ENCODE data around the gene PARD3. TPM values are rescaled to one million over a fixed set of nuclear protein-coding genes. Genes with fewer than 3 reads are reported as not detected.

PARD3 gene
- total RNA-seq, 2 experiments from 2014 or later = 2.2 to 2.8 TPM

DNA sequence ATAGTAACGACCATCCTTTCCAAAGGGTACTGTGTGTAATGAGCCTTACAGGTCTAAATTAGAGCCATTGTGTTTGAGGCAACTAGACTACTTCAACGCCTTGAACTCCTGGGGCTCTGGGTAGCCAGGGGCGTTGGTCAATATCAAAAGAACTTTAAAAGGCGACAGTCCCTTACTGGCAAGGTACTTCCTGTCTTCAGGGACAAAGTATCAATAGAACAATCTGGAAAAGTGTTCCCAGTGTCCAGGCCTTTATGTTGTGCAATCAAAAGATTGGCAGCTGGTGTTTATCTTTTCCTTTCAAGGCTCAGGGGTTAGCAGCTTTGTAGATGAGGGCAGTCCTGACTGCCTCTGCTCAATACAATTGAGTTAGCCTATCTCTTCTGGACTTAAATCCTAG, 284.3 kb downstream of the PARD3 start:
- ChIA-PET CTCF (no interaction called here), POLR2A (no interaction called here)
- H3K27ac Mint-ChIP-seq = no peak overlapping the region
- no peak overlapping the region for H3K4me3 Mint-ChIP-seq
- no peaks in the 10 kb centered on the region for H3K9me3 Mint-ChIP-seq (ENCODE audit: low read depth)
- DNase-seq (no peak), ATAC-seq (no peak)
- H3K4me1 Mint-ChIP-seq = no peaks in the 10 kb centered on the region
- no peaks in the 10 kb centered on the region for H3K36me3 Mint-ChIP-seq (ENCODE audit: low read depth)
- H3K27me3 Mint-ChIP-seq = peaks cover 3% of the 10 kb centered on the region
- intact Hi-C loops (cut with DNase I, micrococcal nuclease) = no loop called here

DNA sequence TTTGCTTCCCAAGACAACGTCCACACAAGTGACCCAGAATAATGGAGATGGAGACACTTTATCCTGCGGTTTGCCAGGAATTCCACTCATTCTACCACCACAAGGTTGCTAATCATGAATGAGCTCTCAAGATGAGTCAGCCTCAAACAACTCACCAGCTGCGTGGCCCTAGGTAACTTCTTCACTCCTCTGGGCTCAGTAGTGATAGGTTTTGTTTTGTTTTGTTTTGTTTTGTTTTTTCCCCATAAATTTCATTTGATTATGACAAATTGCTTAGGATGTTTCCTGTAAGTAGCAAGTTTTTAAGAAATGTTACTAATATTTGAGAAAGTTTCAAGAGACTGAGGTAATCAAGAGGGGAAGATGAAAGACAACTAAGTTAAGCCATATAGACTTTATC, 286.8 kb downstream of the PARD3 start:
- ChIA-PET CTCF (no interaction called here), POLR2A (interaction anchor here (0.6 kb wide), 1 partner anchor 1283 kb away, joined by 3 read pairs; no protein-coding TSS in a partner anchor)
- Mint-ChIP-seq H3K27me3 (peaks cover 5% of the 10 kb centered on the region), H3K9me3 (ENCODE audit: low read depth) (no peaks in the 10 kb centered on the region), H3K36me3 (ENCODE audit: low read depth) (no peaks in the 10 kb centered on the region), H3K4me1 (no peaks in the 10 kb centered on the region), H3K27ac (no peak overlapping the region), H3K4me3 (no peak overlapping the region)
- intact Hi-C loops (cut with DNase I, micrococcal nuclease) = no loop called here
- no peak for DNase-seq
- no peak for ATAC-seq

DNA sequence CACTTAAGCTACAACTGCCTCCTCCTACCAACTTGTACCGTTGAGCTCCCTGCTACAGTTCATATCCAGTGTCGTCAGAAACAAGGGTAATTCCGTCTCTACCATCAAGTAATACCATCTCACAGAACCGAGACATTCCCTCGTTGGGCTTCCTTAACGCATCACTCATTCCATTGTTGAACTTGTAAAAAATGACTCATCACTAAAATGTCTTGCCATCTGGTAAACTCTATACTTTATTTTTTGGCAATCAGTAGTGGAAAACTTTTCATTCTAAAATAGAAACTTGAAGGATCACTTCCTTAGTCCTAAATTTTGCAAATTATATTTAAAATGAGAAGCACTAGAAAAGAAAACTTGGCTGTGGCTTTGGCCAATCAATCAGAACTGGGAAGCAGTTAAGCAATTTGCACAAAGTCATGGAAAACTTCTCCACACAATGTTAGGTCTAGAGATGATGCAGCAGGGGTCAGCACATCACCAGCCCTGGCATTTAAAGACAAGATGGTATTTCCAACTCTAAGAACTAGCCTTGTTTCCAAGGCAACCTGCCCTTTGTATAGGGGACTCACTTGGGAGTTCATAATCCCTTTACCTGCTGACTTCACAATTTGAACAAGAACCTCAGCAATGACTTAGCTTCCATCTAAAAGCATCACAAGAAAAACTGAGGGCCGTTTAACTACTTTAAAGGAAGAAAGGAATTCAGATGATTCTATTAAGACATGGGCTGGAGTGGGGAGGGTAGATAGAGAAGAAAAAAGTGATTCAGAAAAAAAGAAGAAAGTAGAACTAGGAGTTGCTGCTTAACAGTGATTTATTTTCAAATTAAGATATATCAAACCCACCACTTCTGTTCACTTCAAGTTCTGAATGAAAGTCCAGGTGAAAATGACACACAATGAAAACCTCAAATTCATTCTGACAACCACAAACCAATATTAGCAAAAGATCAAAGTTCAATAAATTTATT, 288.1 kb downstream of the PARD3 start:
- H3K27ac Mint-ChIP-seq = no peak overlapping the region
- POLR2A ChIA-PET = no interaction called here
- H3K4me1 Mint-ChIP-seq = no peaks in the 10 kb centered on the region
- no peaks in the 10 kb centered on the region for H3K36me3 Mint-ChIP-seq (ENCODE audit: low read depth)
- intact Hi-C loops (cut with DNase I, micrococcal nuclease) = no loop called here
- no peak for ATAC-seq
- H3K9me3 Mint-ChIP-seq (ENCODE audit: low read depth) = no peaks in the 10 kb centered on the region
- no peak for DNase-seq
- H3K27me3 Mint-ChIP-seq = peaks cover 6% of the 10 kb centered on the region
- CTCF ChIA-PET = interaction anchor here (0.8 kb wide), 1 partner anchor 111 kb away, joined by 3 read pairs; no protein-coding TSS in a partner anchor
- no peak overlapping the region for H3K4me3 Mint-ChIP-seq

DNA sequence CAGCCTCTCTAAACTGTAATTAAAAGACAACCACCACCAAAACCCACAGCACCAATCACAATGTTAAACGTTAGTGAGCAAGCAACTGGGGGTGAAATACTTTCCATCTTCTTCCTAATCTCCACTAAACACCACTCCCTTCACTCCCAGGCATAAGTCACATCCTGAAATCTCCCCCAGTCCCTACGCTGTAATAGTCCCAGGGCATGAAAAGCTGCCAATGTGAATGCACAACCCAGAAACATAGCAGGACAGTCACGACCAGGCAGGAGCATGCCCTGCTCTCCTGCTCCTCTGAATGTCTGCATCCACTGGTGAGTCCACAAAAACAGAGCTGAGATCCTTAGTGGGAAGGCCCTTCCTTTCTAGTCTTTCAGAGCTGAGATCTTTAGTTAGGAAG, 288.9 kb downstream of the PARD3 start:
- no peak overlapping the region for H3K27ac Mint-ChIP-seq
- ChIA-PET CTCF (interaction anchor here (0.8 kb wide), 1 partner anchor 112 kb away, joined by 3 read pairs; no protein-coding TSS in a partner anchor), POLR2A (no interaction called here)
- ATAC-seq = no peak
- H3K9me3 Mint-ChIP-seq (ENCODE audit: low read depth) = no peaks in the 10 kb centered on the region
- no peaks in the 10 kb centered on the region for H3K4me1 Mint-ChIP-seq
- no peaks in the 10 kb centered on the region for H3K36me3 Mint-ChIP-seq (ENCODE audit: low read depth)
- no peak overlapping the region for H3K4me3 Mint-ChIP-seq
- H3K27me3 Mint-ChIP-seq = peaks cover 7% of the 10 kb centered on the region
- no peak for DNase-seq
- intact Hi-C loops (cut with DNase I, micrococcal nuclease) = no loop called here

DNA sequence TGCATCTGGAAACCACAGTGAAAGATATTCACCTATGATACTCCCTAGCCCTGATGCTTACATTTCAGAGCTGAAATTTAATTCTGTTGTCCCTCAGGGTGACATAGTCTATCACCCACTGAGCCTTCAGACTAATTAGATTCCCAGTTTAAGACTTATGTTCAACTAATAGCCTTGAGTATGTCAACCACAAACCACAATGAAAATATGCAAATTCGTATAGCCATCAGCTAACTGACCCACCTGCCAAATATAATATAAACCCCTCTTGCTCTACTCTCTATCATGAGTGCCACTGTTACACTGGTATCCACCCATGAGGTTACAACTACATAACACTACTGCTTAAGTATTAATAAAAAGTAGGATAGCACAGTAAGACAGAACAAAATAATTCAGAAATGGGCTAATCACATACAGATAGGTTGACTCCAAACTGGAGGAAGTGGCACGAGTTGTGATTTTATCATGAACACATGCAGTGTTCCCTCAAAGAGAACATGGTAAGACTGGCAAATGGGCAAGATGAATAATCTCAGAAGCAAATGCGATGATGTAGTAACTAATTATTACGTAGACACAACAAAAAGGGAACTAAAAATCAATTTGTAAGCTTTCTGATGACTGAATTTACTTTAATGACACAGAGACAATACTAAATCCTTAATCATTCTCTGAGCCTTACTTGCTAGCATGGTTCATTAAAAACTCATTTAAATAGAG, 290.6 kb downstream of the PARD3 start:
- POLR2A ChIA-PET = no interaction called here
- intact Hi-C loops (cut with DNase I, micrococcal nuclease) = no loop called here
- no peak overlapping the region for H3K4me3 Mint-ChIP-seq
- H3K4me1 Mint-ChIP-seq = no peaks in the 10 kb centered on the region
- peaks cover 7% of the 10 kb centered on the region for H3K27me3 Mint-ChIP-seq
- ATAC-seq (no peak), DNase-seq (no peak)
- H3K27ac Mint-ChIP-seq = no peak overlapping the region
- no peaks in the 10 kb centered on the region for H3K9me3 Mint-ChIP-seq (ENCODE audit: low read depth)
- CTCF ChIA-PET = interaction anchor here (0.6 to 1.1 kb wide), 2 partner anchors 128 to 909 kb away, joined by 3 to 5 read pairs; no protein-coding TSS in a partner anchor
- no peaks in the 10 kb centered on the region for H3K36me3 Mint-ChIP-seq (ENCODE audit: low read depth)

DNA sequence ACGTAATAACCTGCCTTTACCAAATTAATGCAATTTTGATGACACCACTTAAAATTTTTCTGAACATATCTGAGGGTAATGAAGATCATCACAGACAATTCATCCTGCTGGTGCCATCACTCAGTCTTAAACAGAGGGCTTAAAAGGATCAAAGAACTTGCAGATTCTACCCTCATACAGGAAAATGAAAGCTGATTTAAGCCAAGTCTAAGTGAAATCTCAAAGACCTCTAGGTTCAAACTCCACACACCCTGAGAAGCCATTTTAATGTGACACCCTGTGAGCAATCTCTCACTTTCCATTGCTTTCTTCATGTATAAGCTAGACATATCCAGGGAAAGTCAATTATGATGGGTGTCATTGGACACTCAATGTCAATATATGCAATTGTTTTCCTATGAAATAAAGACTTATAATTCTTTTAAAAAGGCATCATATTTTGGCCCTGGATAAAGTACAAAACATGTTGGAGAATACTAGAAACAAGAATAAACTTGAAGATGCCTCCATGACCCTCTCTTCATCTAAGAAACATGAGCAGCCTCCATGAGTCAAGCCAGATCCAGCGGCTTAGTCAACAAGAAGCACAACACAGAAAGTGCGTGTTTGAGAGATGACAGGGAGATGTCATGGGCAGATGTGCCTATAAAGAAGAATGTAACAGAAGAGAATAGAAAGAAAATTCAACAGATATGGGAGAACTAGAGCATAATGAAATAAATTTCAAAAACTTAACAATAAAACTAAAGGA, 291.9 kb downstream of the PARD3 start:
- DNase-seq (no peak), ATAC-seq (no peak)
- Mint-ChIP-seq H3K9me3 (ENCODE audit: low read depth) (no peaks in the 10 kb centered on the region), H3K4me1 (no peaks in the 10 kb centered on the region), H3K4me3 (no peak overlapping the region), H3K36me3 (ENCODE audit: low read depth) (no peaks in the 10 kb centered on the region), H3K27me3 (peaks cover 12% of the 10 kb centered on the region), H3K27ac (no peak overlapping the region)
- ChIA-PET POLR2A (no interaction called here), CTCF (interaction anchor here (2.7 kb wide), 1 partner anchor 115 kb away, joined by 12 read pairs; no protein-coding TSS in a partner anchor)
- intact Hi-C loops (cut with DNase I, micrococcal nuclease) = loop anchor here in 1 of 2 experiments (2.0 kb wide), 1 partner anchor 116 kb away; no protein-coding TSS in a partner anchor

GRCh38 chr10:34522546-34522945, 292.6 kb downstream of the PARD3 start:
- Mint-ChIP-seq H3K27me3 (peaks cover 12% of the 10 kb centered on the region), H3K4me3 (no peak overlapping the region), H3K4me1 (no peaks in the 10 kb centered on the region), H3K27ac (no peak overlapping the region), H3K9me3 (ENCODE audit: low read depth) (no peaks in the 10 kb centered on the region), H3K36me3 (ENCODE audit: low read depth) (no peaks in the 10 kb centered on the region)
- ATAC-seq = no peak
- DNase-seq = no peak
- ChIA-PET POLR2A (no interaction called here), CTCF (interaction anchor here (2.7 kb wide), 1 partner anchor 115 kb away, joined by 12 read pairs; no protein-coding TSS in a partner anchor)
- intact Hi-C loops (cut with DNase I, micrococcal nuclease) = loop anchor here (1.0 to 2.0 kb wide), 2 partner anchors 115 to 116 kb away; no protein-coding TSS in a partner anchor

DNA sequence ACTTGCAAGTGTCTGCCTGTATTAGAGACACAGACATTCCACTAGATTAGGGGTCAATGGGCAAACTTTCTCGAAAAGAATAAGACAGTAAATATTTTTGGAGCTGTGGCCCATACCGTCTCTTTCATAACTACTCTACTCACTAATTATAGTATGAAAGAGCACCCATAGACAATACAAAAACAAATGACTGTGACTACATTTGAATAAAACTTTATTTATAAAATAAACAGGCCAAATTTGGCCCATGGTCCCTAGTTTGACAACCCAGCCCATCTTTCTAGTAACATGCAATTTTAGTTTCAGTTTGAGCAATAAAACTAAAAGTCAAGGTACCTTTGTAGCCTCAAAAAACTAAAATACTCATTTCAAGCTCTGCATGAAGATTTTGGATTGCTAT, 294.6 kb downstream of the PARD3 start:
- Mint-ChIP-seq H3K9me3 (ENCODE audit: low read depth) (no peaks in the 10 kb centered on the region), H3K36me3 (ENCODE audit: low read depth) (no peaks in the 10 kb centered on the region), H3K27me3 (peaks cover 12% of the 10 kb centered on the region), H3K4me1 (no peaks in the 10 kb centered on the region), H3K27ac (no peak overlapping the region), H3K4me3 (no peak overlapping the region)
- POLR2A ChIA-PET = no interaction called here
- CTCF ChIA-PET = interaction anchor here (0.7 to 2.7 kb wide), 3 partner anchors 15 to 117 kb away, joined by 3 to 12 read pairs (median 3); no protein-coding TSS in a partner anchor
- intact Hi-C loops (cut with DNase I, micrococcal nuclease) = no loop called here
- ATAC-seq (no peak), DNase-seq (no peak)

DNA sequence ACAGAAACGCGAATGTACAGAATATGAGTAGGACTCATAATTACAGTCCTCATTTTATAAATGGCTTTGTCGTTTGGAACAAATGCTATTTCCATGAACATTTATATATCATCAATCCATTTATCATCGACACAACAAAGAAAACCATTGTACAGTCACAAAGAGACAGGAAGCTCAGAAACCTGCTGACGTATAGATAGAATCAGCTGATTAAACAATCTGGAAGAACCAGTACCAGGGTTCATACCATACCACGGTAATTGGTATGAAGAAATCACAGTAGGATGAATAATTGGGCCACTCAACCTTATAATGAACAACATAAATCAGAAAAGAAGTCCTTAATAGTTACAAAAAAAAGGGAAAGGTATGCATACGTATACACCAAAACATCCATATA, 295.0 kb downstream of the PARD3 start:
- H3K4me3 Mint-ChIP-seq = no peak overlapping the region
- ChIA-PET POLR2A (no interaction called here), CTCF (interaction anchor here (1.4 to 2.7 kb wide), 2 partner anchors 74 to 118 kb away, joined by 3 to 12 read pairs; no protein-coding TSS in a partner anchor)
- DNase-seq = no peak
- H3K9me3 Mint-ChIP-seq (ENCODE audit: low read depth) = no peaks in the 10 kb centered on the region
- no peaks in the 10 kb centered on the region for H3K36me3 Mint-ChIP-seq (ENCODE audit: low read depth)
- no peak overlapping the region for H3K27ac Mint-ChIP-seq
- peaks cover 14% of the 10 kb centered on the region for H3K27me3 Mint-ChIP-seq
- no peak for ATAC-seq
- no peaks in the 10 kb centered on the region for H3K4me1 Mint-ChIP-seq
- intact Hi-C loops (cut with DNase I, micrococcal nuclease) = no loop called here

DNA sequence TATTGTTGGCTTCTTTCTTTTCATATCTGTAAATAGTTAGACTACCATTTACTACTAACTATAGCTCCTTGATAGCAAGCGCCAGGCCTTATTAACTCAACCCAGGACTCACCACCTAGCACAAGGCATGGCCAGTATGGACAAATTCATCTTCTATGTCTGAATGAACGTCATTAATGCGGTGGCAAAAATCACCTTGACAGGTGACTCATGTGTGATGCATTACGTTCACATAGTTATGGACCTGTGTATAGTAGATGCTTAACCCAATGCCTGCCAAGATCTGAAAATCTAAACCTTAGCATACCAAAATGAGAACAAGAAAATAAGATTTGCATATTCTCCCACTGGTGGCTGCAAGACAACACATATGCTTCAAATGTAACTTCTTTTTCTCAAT, 300.8 kb downstream of the PARD3 start:
- no peak for DNase-seq

GRCh38 chr10:34513636-34514035, 301.5 kb downstream of the PARD3 start:
- DNase-seq (no peak), ATAC-seq (no peak)
- Mint-ChIP-seq H3K9me3 (ENCODE audit: low read depth) (no peaks in the 10 kb centered on the region), H3K27me3 (peaks cover 5% of the 10 kb centered on the region), H3K36me3 (ENCODE audit: low read depth) (no peaks in the 10 kb centered on the region), H3K4me3 (no peak overlapping the region), H3K27ac (no peak overlapping the region), H3K4me1 (no peaks in the 10 kb centered on the region)
- ChIA-PET CTCF (no interaction called here), POLR2A (no interaction called here)
- intact Hi-C loops (cut with DNase I, micrococcal nuclease) = no loop called here

More for the DNA sequence above, 300.8 kb downstream of the PARD3 start:
- no peak overlapping the region for H3K4me3 Mint-ChIP-seq
- no peak for ATAC-seq
- H3K9me3 Mint-ChIP-seq (ENCODE audit: low read depth) = no peaks in the 10 kb centered on the region
- H3K36me3 Mint-ChIP-seq (ENCODE audit: low read depth) = no peaks in the 10 kb centered on the region
- CTCF ChIA-PET = no interaction called here
- no peaks in the 10 kb centered on the region for H3K4me1 Mint-ChIP-seq
- intact Hi-C loops (cut with DNase I, micrococcal nuclease) = no loop called here
- H3K27me3 Mint-ChIP-seq = peaks cover 9% of the 10 kb centered on the region
- POLR2A ChIA-PET = no interaction called here
- H3K27ac Mint-ChIP-seq = no peak overlapping the region

Measured in activated CD4-positive, alpha-beta T cell treated with anti-CD3 and anti-CD28 coated beads for 36 hours (primary cell).